HG02798 (cell line): ENCODE results near the gene TMEM169.
"Not testable (repeated sequence)": the region's sequence is repeated elsewhere in the genome, so short reads cannot be mapped to it uniquely, and the experiment has no call there.

Experiments used
- ATAC-seq: cut with Tn5 transposase; IDR thresholded peaks from one replicate; pipeline ENCODE4 v1.9.1; 2021; ENCODE audit warnings: mild to moderate bottlenecking; ENCODE audit not compliant: unreplicated experiment, poor library complexity

Gene TMEM169

DNA sequence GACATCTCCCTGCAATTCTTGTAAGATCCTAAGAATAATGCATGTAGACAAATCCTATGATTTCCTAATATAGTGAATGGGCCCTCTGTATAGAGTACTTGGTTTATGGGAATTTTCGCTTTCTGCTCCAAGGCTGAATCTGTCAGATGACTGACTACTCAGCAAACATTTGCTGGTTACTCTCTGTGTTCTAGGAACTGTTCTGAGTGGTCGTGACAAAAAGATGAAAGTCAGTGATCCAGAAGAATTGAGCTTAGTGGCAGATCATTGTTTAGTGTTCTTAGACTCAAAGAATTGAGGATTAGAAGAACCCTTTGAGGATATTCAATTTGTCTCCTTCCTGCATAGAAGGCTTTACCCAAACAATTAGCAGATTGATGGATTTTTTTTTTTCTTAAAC is 37.4 kb downstream of the TMEM169 start:
- no peak for ATAC-seq

DNA sequence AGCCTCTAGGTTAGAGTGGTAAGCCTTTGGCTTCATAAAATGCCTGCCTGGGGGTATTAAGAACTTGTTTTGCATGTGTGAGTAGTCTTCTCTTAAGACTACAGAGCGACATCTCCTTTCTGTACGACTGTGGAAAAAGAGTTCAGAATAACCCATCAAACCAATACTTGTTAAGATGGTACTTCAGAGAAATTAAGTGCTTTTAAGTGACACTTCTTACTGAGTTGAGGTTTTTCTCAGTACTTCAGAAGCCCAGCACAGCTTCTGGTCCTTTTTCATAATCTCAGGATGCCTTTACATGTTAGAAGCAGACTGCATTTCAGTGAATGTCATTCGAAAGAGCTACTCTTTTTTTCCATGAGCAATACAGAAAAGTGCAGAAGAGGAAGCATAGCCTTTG is 38.3 kb downstream of the TMEM169 start:
- no peak for ATAC-seq

DNA sequence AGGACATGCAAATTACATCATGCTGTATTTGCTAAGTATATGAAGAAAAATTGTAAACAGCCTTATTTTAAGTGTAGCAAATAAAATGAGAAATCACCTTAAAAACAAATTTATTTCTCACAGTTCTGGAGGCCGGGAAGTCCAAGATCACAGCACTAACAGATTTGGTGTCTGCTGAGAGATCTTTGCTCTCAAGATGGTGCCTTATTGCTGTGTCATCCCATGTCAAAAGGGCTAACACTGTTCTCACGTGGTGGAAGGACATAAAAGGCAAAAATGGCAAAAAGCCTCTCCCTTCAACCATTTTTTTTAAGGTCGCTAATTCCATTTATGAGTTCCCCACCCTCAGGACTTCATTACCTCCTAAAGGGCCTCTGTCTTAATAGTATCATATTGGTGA is 39.5 kb downstream of the TMEM169 start:
- no peak for ATAC-seq

DNA sequence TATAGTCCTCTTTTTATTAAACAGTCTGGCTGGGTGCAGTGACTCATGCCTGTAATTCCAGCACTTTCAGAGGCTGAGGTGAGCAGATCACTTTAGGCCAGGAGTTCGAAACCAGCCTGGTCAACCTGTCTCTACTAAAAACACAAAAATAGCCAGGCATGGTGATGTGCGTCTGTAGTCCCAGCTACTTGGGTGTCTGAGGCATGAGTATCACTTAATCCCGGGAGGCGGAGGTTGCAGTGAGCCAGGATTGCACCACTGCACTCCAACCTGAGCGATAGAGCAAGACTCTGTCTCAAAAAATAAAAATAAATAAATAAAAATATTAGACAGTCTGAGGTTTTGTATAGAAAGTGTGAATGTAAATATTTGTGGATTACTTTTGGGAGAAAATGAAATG is 45.2 kb downstream of the TMEM169 start:
- no peak for ATAC-seq

DNA sequence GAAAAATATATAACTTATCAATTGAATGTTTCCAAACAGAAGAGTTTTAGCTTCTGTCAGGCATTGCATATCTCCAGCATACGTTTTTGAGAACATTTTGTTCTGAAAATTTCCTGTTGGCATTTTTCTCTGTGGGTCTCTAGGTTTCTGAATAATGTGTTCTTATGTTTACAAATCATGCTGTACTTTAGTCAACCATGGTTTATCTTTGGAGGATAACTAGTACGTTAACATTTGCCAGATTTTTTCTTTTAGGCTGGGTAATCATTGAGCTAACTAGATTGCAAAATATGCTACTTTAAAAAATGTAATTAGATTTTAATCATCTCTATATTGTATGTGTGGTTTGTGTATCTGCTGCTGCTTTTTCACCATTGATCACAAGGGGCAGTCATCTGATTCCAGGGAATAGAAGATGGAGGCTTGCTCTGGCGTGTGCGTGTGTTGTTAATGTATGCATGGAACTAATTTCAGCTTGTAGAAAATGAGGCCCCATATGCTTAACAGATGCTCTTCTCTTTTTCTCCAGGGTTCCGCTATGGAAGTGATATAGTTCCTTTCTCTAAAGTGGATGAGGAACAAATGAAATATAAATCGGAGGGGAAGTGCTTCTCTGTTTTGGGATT is 48.7 kb downstream of the TMEM169 start:
- no peak for ATAC-seq

DNA sequence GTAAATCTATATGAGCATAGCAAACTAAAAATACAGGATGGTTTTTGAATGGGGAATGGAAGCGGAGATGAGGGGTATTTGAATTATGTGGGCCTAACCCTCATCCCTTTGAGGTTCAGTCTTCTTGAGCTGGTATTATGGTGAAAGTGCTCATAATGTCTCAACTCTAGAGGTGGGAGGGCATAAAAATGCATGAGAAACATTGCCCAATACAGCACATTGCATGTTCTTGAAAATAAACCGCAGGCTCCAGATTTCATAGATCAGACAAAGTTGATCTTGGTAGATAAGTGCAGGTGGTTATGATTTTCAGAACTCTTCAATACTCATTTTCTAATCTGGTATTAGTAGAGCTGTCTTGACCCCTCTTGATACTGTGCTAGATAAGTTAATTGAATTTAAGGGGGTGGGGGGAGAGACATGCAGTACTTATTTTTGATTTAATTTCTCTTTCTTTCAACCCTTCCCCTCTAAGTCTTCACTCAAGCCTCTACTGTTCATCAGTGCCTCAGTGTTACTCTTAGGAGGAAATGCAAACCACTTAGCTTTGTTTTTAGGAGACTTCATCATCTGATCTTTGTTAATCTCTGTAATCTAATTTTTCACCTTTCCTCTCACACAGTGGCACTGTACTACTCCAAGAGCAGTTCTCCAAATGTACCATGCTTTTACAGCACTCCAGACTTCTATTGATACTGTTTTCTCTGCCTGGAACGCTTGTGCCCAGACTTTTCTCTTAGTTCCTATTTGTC is 49.6 kb downstream of the TMEM169 start:
- ATAC-seq, result no peak

DNA sequence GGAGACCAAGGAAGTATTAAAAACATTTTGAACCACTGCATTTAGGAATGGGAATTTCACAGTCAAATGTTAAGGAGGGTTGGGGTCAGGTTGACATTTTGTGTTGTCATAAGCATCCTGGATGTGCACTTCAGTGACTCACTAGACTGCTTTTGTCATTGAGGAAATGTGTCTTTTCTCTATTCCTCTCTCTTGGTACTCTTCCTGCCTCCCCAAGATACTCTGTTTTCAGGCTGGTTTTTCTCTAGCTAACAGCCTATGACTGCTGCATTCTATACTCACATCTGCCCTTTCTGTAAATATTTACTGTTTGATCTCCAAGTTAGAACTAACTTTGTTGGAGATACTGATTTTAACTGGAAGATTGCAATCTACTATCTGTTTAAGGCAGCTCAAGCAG is 50.9 kb downstream of the TMEM169 start:
- no peak for ATAC-seq

DNA sequence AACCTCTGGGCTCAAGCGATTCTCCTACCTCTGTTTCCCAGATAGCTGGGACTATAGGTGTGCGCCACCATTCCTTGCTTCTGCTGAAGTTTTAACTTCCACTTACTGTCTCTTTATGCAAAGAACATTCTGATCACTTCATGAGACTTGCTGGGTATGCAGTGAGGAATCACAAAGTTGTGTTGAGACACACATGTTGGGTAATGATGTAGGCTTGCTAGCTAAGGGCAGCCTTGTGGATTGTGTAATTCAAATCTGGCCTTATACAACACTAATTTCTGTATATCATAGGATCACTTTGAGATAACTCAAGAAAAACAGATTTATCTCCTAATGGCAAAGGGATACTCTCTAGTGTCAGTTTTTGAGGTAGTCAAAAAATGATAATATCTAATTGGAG is 51.7 kb downstream of the TMEM169 start:
- ATAC-seq, result no peak

DNA sequence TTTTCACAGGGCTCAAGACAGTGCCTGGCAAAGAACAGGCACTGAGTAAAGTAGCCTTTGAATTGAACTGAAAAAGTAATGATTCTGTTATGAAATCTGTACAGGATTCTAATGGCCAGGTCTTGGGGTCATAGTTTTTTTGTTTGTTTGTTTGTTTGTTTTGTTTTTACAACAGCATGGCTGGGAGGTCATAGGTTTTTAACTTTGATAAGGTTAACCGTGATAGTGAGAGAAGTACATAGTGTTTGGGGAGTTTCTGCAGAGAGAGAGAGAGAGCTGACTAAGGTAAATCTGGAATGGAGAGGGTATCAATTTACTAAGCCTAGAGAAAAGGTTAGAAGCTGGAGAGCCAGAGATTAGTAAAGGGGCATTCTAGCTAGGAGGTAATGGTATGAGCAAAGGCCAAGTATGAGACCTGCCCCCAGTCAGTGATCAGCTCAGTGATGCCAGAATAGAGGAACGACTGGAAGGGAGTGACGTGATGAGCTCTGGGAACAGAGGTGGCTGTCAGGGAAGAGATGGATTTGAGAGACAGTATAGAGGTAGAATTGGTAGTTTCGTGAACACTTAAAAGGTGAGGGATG is 53.3 kb downstream of the TMEM169 start:
- no peak for ATAC-seq

DNA sequence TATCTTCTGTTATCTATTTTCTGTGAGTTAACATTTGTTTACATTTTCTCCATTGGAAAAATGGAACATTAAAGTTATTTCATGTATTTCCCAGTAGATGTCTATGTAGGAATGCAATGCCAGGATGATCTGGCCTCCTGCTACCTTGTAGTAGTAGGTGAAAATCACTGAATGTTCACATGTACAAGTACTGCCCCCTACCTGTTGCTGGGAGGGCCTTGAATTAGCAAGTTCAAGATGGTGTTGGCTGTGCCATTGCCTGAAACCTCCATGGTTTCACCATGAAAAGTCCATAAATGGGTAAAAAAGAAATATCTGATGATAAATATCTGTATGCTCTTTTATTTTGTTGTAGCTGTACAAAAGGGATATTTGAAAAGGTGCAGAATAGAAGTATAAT is 58.2 kb downstream of the TMEM169 start:
- ATAC-seq, result no peak

DNA sequence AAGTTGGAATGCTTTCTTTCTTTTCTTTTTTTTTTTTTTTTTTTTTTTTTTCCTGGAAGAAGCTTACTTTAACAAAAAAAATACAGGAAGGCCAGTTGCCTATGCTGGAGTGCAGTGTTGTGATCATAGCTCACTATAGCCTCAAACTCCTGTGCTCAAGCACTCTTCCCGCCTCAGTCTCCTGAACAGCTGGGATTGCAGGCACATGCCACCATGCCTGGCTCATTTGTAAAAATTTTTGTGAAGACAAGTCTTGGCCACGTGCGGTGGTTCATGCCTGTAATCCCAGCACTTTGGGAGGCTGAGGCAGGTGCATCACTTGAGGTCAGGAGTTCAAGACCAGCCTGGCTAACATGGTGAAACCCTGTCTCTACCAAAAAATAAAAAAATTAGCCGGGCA is 59.8 kb downstream of the TMEM169 start:
- not testable (repeated sequence) for ATAC-seq

DNA sequence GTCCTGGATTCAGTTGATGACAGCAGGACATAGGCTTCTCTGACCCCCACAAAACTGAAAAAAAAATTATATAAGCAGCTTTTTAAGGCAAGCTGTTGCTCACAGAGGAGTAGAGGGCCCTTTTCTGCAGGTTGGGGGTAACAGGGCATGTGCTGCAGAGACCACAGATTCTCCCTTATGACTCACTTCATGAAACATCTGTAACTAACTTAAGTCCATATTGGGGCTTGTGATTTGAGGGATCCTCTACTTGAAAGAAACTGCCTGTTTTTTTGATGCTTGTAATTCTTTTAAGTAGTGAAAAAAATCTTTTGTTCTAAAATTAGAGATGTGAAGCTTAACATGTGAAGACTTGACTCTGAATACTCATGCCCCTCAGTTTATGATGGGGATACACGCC is 60.8 kb downstream of the TMEM169 start:
- ATAC-seq, result peak; percentile 98

DNA sequence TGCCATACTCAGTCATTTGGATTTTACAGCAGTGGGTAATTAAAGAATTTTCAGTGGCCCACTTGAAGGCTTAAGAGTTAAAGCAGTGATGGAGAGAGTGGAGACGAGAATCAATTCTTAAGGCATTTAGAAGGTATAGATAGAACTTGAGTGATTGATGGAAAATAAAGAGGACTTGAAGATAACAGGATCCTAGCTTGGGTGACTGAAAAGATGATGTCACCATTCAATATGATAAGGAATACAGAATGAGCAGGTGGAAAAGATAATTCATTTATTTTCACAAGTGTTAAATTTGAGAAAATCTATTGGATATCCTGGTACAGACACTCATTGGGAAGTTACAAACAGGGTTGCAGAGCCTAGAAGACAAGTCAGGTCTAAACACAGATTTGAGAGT is 62.7 kb downstream of the TMEM169 start:
- no peak for ATAC-seq

DNA sequence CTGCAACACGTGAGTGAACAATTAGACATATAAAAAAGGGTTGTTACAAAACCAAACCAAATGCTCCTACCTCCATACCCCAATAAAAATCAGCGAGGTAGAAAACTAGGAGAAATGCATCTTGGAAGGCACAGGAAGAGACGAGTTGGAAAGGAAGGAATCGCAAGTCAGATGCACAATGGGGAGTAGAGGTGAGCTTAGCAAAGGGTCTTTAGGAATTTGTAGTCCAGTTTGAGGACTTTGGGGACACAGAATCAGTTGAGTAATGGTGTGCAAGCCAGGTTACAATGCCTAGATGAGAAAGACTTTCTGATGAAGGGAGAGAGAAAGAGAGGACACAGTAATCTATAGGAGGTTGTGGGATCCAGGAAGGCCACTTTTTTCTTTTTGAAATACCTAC is 63.1 kb downstream of the TMEM169 start:
- no peak for ATAC-seq

DNA sequence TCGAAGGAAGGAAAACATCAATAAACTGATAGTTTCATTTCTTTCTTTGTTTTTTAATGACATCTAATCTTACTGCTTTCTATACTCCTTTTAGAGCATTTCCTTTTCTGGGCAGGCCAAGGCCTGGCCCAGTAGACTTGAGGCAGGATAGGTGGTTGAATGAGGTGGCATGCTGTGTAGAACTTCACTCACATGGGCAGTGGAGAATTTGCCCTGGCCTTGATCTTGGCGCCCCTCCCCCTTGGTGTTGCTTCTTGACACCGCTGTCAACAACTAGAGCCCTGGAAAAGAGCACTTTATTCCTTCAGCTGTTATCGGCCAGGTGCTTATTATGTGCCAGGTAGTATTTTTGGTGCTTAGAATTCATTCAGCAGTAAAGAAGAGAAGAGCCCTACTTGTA is 64.9 kb downstream of the TMEM169 start:
- no peak for ATAC-seq

DNA sequence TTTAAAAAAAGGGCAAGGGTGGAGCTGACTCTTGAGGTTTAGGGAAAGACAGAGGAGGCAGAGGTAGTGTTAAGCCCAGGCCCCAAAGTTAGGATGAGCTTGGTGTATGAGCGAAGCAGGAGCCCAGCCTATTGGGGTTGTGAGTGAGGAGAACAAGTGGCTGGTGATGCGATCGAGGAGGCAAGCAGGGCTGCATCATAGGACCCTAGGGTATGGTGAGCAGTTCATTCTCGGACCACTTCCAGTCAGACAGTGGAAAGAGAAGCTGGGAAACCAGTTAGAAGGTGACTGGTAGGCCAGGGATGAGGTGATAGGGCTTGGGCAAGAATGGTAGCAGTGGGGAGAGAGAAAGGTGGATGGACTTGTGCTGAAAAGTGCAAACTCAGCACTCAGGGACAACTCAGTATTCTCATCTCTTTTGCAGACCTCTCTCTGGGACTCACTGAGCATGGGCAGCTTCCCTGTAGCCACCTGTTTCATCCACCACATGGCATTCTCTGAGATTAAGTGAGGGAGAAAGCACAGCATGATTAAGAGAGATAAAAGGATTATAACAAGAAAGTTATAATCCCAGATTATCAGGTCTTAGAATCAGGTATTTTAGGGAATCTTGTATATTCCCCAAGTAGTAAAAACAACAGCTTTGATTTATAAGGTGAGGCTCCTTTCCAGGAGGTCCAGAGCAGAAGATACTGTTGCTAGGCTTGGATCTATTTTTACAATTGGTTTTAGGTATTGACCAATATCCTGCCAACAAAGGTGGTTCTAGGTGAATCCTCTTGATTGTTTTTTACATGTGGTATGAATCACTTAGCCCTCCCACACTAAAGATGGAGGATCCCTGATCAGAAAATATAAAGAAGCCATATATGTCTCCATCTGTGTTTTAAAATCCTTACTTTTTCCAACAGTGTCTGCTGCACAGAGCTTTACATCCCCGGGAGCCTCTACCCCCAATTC is 65.7 kb downstream of the TMEM169 start:
- ATAC-seq, result no peak

DNA sequence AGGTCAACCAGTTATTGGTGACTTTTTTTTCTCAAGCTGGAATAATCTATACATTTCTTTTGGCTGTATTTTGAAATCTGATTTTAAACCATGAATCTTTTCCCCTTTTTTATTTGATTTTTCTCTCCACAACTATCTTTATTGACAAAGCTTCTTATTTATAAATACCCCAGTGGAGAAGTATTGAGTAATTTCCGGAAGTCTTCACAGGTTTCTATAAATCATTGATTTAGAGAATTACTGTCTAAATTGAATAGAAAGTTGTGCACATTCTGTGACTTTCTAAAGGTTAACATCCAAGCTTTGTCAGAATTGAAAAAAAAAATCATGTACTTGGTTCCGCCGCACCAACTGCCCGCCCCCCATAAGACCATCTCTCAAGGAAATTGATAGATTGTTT is 67.3 kb downstream of the TMEM169 start:
- no peak for ATAC-seq

DNA sequence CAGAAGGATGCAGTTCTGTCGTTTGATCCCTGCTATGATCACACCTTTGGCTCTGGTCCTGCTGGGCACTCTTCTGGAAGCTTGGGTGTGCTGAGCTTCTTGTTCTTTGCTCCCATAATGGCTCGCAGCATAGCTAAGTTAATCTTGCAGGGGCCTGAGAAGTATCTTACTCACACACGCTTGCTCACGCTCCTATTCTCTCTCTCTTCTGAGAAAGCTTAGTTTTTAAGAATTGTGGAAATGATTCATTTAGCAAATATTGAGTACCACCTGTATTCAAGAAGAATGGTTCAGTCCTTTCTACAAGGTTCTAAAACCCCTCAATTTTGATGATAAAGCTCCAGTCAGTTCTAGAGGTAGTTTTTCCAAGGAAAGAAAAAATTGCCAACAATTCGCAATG is 68.0 kb downstream of the TMEM169 start:
- ATAC-seq, result no peak

DNA sequence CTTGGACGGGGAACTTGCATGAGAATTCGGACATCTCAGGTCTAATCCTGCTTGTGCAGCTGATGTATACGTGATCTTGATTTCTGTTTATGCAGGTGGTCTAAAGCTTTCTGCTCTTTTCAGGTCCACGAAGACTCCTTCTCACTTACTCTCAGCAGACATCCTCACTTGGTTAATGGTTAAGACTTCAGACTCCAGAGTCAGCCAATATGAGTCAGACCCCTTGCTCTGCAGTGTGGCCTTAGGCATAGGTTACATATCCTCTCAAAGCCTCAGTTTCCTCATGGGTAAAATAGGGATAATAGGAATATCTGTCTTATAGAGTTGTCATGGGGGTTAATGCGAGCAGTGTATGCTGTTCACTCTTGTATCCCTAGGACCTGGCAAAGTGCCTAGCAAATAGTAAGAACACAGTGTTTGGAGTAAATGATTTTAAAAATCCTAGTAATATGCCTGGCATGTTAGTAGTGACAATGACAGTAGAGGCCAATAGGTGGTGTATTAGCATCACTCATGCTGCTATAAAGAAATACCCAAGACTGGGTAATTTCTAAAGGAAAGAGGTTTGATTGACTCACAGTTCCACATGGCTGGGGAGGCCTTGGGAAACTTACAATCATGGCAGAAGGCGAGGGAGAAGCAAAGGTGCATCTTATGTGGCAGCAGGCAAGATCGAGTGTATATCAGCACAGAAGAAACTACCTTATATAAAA is 69.8 kb downstream of the TMEM169 start:
- no peak for ATAC-seq
